ENCODE measurements around the gene HOXB7.

HOXB7 gene

DNA sequence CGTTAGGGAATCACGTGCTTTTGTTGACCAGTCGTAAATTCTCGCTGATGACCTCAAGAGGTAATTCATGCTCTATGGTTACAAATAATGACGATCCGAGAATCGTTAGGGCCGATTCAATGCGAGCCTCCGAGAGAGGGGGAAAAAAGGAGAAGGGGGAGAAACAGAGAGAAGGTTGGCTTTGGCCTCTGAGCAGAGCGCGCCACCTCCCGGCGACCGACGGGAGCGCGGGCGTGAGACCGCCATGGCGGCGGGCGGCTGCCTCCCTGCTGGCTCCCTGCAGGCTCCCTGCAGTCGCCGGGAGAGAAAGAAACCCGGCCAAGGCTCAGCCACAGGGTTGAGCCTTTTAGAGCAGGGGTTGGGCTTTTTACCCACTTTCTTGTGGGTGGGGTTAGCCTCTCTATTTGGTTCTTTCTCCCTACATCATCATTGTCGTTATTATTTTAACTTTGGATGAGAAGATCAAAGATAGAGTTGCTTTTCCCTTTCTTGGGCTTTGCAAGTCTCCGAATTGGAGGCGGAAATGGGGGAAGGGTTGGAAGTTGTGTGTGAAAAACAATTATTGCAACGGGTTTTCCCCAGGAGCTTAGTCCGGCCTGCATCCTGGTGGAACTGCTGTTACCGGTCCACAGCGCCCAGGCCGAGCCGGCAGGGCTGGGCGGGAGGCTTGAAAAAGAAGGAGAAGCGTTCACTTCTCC lies 16.8 kb downstream of the HOXB7 start:
- no peaks in the 10 kb centered on the region; the same call in 1 of the 2 replicates for H3K9me3 ChIP-seq (ENCODE audit: insufficient read depth, low read depth, low read length)
- no peak overlapping the region for H3K9ac ChIP-seq (ENCODE audit: low read depth, low read length)
- H3K4me3 ChIP-seq (ENCODE audit: low read length), result 0 out of 2 replicates have a peak overlapping the region, but pooled peaks have one; percentile 29
- no peak overlapping the region for H3K27ac ChIP-seq (ENCODE audit: low read length)
- peaks cover 4% of the 10 kb centered on the region; the same call in 1 of the 2 replicates for H3K4me1 ChIP-seq (ENCODE audit: insufficient read depth, low read length)
- H3K27me3 ChIP-seq (ENCODE audit: insufficient read depth, low read length), result peaks cover 100% of the 10 kb centered on the region
- H3K36me3 ChIP-seq (ENCODE audit: insufficient read depth, low read depth, low read length), result no peaks in the 10 kb centered on the region

DNA sequence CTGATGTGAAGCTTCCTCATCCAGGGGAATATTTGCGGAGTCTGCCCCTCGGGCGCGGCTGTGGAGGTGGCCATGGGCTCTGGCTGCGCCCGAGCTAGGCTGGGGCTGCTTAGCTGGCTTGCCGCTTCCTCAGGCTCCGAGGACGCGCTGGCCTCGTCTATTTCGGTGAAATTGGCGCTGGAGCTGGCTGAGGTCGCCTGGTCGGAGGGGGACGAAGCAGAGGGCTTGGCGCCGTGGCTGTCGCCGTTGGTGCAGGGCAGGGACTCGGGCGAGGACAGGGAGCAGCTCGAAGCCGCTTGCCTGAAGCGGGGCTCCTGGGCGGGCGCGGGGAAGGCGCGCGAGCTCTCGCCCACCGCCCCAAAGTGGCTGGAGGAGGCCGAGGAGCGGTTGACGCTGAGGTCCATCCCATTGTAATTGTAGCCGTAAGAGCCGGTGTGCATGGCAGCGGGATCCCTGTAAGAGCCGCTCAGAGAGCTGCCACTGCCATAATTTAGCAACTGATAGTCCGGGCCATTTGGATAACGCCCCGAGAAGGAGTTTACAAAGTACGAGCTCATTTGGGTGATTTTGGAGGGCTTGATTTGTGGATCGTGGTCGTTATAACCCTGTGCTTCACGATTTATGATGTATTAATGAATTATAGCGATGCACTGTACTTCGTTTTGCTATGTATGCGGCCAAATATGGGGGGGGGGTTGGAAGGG lies 17.5 kb downstream of the HOXB7 start, which contains the start of gene HOXB5:
Gene HOXB5, minus strand, starts transcription at position 654 of the 704 bp plus-strand sequence. Its CDS starts 97 bp downstream, at position 557.
- Histone ChIP-seq H3K27ac (ENCODE audit: low read length) (no peak within 1 kb of the TSS), H3K9me3 (ENCODE audit: insufficient read depth, low read depth, low read length) (no peaks in the 10 kb centered on the region; the same call in 1 of the 2 replicates), H3K27me3 (ENCODE audit: insufficient read depth, low read length) (peaks cover 100% of the 10 kb centered on the region), H3K9ac (ENCODE audit: low read depth, low read length) (no peak within 1 kb of the TSS), H3K4me3 (ENCODE audit: low read length) (0 out of 2 replicates have a peak within 1 kb of the TSS, but pooled peaks have one; percentile 29), H3K4me1 (ENCODE audit: insufficient read depth, low read length) (peaks cover 4% of the 10 kb centered on the region; the same call in 1 of the 2 replicates), H3K36me3 (ENCODE audit: insufficient read depth, low read depth, low read length) (no peaks in the 10 kb centered on the region)

DNA sequence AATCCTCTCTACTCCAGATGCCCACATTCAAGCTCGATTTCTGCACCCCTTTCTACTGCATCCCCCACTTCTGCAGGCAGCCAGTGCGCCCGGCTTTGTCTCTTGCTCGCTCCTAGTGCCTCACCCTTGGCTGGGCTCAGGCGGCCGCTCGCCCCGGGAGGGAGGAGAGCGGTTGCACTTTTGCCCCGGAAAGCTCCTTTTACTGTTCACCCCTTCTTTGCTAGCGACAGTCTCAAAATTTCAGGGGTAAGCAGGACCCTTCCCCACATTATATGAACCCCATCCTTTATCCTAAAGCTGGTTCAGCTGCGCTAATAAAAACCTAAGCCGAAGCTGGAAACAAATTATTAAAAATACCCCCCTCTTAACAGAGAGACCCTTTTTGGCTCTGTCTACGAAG lies 18.2 kb downstream of the HOXB7 start:
- H3K9me3 ChIP-seq (ENCODE audit: insufficient read depth, low read depth, low read length), result peaks cover under 1% of the 10 kb centered on the region; the same call in 1 of the 2 replicates
- H3K27me3 ChIP-seq (ENCODE audit: insufficient read depth, low read length), result peaks cover 100% of the 10 kb centered on the region
- peaks cover 4% of the 10 kb centered on the region; the same call in 1 of the 2 replicates for H3K4me1 ChIP-seq (ENCODE audit: insufficient read depth, low read length)
- H3K4me3 ChIP-seq (ENCODE audit: low read length), result no peak overlapping the region
- no peaks in the 10 kb centered on the region for H3K36me3 ChIP-seq (ENCODE audit: insufficient read depth, low read depth, low read length)
- no peak overlapping the region for H3K27ac ChIP-seq (ENCODE audit: low read length)
- no peak overlapping the region for H3K9ac ChIP-seq (ENCODE audit: low read depth, low read length)

DNA sequence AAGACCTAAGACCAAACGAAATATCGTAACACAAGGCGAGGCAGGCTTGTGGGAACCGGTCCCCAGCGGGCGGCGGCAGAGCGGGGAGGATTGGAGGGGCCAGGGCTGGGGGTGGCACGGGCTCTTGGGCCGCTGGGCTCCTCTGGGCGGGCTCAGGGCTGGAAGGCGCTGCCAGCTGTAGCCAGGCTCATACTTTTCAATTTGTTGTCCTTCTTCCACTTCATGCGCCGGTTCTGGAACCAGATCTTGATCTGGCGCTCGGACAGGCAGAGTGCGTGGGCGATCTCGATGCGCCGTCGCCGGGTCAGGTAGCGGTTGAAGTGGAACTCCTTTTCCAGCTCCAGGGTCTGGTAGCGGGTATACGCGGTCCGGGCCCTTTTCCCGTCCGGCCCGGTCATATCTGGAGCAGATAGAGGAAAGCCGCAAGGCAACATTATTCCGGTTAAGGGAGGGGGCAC lies 18.7 kb downstream of the HOXB7 start:
- H3K27ac ChIP-seq (ENCODE audit: low read length), result no peak overlapping the region
- peaks cover 100% of the 10 kb centered on the region for H3K27me3 ChIP-seq (ENCODE audit: insufficient read depth, low read length)
- no peak overlapping the region for H3K4me3 ChIP-seq (ENCODE audit: low read length)
- H3K36me3 ChIP-seq (ENCODE audit: insufficient read depth, low read depth, low read length), result no peaks in the 10 kb centered on the region
- H3K4me1 ChIP-seq (ENCODE audit: insufficient read depth, low read length), result peaks cover 4% of the 10 kb centered on the region; the same call in 1 of the 2 replicates
- peaks cover 3% of the 10 kb centered on the region; the same call in 1 of the 2 replicates for H3K9me3 ChIP-seq (ENCODE audit: insufficient read depth, low read depth, low read length)
- H3K9ac ChIP-seq (ENCODE audit: low read depth, low read length), result no peak overlapping the region

DNA sequence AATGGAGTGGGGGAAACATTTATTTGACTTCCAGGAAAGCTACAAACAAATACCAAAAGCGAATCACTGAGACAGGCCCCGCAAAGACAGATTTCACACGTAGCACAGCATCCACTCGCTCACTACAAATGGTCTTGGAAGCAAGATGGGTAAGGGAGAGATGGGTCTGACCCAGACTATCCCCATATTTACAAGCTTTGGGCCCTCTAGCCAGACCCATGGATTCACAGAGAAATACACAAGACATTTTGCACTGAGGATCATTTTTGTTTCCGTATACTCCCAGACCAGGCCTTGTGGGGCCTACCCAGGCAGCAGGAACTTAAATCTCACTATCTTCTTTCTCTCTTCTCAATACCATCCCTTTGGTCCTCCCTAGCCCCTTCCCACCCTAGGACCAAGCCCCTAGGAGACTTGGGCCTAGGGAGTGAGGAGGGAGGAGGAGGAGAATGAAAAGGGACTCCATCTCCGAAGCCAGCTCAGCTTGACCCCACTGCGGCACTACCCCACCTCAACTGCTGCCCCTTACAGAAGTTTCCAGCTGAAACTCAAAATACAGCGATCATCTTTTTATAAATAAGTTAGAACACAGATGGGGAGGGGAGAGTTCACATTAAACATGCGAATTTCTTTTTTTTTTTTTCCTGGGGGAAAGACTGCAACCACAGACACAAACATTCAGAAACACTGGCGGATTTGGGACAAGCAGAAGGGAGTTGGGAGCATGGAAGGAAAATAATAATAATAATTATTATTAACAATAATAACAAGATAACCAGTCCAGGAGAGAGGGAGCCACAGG lies 19.4 kb downstream of the HOXB7 start:
- Histone ChIP-seq H3K27me3 (ENCODE audit: insufficient read depth, low read length) (peaks cover 100% of the 10 kb centered on the region), H3K9ac (ENCODE audit: low read depth, low read length) (no peak overlapping the region), H3K4me1 (ENCODE audit: insufficient read depth, low read length) (peaks cover 4% of the 10 kb centered on the region; the same call in 1 of the 2 replicates), H3K9me3 (ENCODE audit: insufficient read depth, low read depth, low read length) (peaks cover 3% of the 10 kb centered on the region; the same call in 1 of the 2 replicates), H3K4me3 (ENCODE audit: low read length) (no peak overlapping the region), H3K36me3 (ENCODE audit: insufficient read depth, low read depth, low read length) (no peaks in the 10 kb centered on the region), H3K27ac (ENCODE audit: low read length) (no peak overlapping the region)

DNA sequence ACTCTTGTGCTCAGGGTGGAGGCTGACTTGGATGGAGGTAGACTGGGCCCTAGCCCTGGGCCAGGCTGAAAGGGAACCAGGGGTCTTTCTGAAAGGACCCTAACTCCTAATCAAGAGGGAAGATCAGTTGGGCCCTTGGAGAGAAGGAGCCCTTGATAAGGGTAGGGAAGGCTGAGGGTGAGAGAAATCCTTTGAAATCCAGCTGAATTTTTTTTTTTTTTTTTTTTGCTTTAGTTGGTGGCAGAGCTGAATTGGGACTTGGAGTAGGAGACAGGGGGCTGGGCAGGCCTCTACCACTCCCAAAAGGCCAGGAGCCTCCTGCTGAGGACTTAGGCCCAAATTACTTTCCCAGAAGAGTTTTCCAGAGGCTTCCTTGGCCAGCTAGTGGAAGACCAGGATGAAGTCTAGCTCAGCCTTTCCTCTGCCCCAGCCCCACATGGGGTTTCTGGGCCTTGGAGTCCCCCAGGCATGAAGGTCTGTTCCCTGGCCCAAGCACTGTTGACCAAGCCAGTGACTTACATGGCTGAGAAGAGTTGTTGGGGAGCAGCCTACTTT lies 20.1 kb downstream of the HOXB7 start:
- no peak overlapping the region for H3K9ac ChIP-seq (ENCODE audit: low read depth, low read length)
- H3K27ac ChIP-seq (ENCODE audit: low read length), result no peak overlapping the region
- no peaks in the 10 kb centered on the region for H3K36me3 ChIP-seq (ENCODE audit: insufficient read depth, low read depth, low read length)
- peaks cover 3% of the 10 kb centered on the region; the same call in 1 of the 2 replicates for H3K9me3 ChIP-seq (ENCODE audit: insufficient read depth, low read depth, low read length)
- no peak overlapping the region for H3K4me3 ChIP-seq (ENCODE audit: low read length)
- peaks cover 4% of the 10 kb centered on the region; the same call in 1 of the 2 replicates for H3K4me1 ChIP-seq (ENCODE audit: insufficient read depth, low read length)
- H3K27me3 ChIP-seq (ENCODE audit: insufficient read depth, low read length), result peaks cover 100% of the 10 kb centered on the region

DNA sequence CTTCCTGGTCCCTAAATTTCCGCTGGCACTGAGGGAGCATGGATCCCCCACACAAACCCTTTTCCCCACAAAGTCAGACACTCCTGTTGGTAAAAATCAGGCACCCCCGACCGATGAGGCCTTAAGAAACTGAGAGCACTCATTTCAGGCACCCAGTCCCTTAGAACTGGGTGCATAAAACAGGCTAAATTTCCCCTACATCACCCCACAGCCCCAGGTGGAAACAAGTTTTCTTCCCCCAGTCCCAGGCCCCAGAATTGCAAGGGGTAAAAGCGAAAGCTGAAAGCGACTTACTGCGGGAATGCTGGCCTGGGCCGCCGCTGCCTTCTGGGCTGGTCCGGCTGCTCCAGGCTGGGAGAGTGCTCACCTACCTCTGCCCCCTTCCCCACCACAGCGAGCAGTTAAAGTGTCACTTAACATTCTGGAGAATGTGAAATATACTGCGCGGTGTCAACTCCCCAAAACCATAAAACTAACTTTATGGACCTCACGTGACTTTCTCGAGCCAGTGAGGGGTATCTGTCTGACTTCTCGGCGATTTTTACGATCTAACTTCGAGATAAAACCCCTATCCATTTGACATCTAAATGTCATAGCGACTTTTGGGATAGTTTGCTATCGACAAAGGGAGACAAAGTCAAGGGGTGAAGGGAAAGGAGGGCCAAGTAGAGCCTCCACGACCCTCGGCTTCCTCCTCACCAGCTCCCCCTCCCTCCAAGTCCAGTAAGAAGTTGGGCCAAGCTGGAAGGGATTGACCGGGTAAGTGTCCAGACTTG lies 20.8 kb downstream of the HOXB7 start, which contains the start of gene HOXB3:
Gene HOXB3, minus strand, starts transcription at position 411 of the 776 bp plus-strand sequence. CDS start 37,767 bp downstream, outside the sequence.
- Histone ChIP-seq H3K9ac (ENCODE audit: low read depth, low read length) (no peak within 1 kb of the TSS), H3K36me3 (ENCODE audit: insufficient read depth, low read depth, low read length) (no peaks in the 10 kb centered on the region), H3K4me3 (ENCODE audit: low read length) (no peak within 1 kb of the TSS), H3K27me3 (ENCODE audit: insufficient read depth, low read length) (peaks cover 100% of the 10 kb centered on the region), H3K27ac (ENCODE audit: low read length) (no peak within 1 kb of the TSS), H3K9me3 (ENCODE audit: insufficient read depth, low read depth, low read length) (peaks cover 3% of the 10 kb centered on the region; the same call in 1 of the 2 replicates), H3K4me1 (ENCODE audit: insufficient read depth, low read length) (peaks cover 4% of the 10 kb centered on the region; the same call in 1 of the 2 replicates)

DNA sequence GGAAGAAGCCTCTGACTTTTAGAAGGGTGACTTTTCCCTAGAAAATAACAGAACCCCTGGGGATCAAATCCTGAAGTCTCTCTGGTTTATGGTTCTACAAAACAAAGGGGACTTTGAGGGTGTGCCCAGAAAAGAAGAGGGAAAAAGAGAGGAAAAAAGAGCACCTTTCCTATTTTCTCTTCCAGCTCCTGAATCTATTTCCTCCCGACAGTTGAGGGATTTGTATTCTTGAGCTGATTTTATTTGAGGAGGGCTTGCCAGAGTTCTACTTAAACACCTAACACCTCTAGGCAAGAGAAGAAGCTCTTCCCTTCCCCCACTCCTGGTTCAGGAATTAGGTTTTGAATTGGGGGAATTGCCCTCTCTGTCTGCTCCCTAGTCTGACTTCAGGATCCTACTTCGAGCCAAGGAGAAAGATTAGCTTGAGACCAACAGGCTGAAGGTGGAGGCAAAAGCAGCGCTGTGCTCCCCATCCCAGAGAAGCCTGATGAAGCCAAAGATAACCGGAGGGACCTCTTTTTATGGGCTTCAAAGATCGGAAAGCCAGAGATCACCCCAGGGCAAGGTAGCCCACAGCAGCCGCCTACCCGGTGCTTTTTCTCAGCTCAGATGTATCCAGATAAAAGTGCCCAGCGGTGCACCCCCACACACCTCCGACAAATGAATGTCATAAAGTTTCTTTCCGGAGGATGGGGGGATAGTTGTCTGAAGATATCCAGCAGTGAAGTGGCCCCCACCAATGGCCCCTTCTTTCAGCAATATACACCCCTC lies 21.6 kb downstream of the HOXB7 start:
- H3K27ac ChIP-seq (ENCODE audit: low read length), result no peak overlapping the region
- H3K36me3 ChIP-seq (ENCODE audit: insufficient read depth, low read depth, low read length), result no peaks in the 10 kb centered on the region
- peaks cover 3% of the 10 kb centered on the region; the same call in 1 of the 2 replicates for H3K9me3 ChIP-seq (ENCODE audit: insufficient read depth, low read depth, low read length)
- peaks cover 100% of the 10 kb centered on the region for H3K27me3 ChIP-seq (ENCODE audit: insufficient read depth, low read length)
- H3K9ac ChIP-seq (ENCODE audit: low read depth, low read length), result no peak overlapping the region
- H3K4me1 ChIP-seq (ENCODE audit: insufficient read depth, low read length), result peaks cover 3% of the 10 kb centered on the region; the same call in 1 of the 2 replicates
- no peak overlapping the region for H3K4me3 ChIP-seq (ENCODE audit: low read length)

DNA sequence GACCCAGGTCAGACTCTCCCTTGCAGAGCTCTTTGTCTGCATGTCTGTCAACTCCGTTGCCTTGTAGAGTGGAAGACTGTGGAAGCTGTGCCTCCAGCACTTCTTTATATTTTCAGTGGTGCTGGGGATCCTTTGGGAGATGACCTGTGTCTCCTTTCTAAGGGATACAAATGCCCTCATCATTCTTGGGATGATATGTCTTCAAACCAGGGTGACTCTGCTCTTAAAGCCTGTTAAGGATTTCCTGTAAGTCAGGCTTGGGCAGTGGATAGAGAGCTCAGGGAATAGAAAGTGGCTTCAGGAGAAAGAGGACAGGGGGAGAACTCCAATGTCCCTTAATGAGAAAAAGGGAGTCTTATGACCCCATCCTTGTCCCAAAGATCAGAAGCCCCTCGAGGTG lies 22.3 kb downstream of the HOXB7 start:
- H3K36me3 ChIP-seq (ENCODE audit: insufficient read depth, low read depth, low read length), result no peaks in the 10 kb centered on the region
- no peaks in the 10 kb centered on the region for H3K4me1 ChIP-seq (ENCODE audit: insufficient read depth, low read length)
- H3K9me3 ChIP-seq (ENCODE audit: insufficient read depth, low read depth, low read length), result peaks cover 3% of the 10 kb centered on the region; the same call in 1 of the 2 replicates
- no peak overlapping the region for H3K9ac ChIP-seq (ENCODE audit: low read depth, low read length)
- H3K27me3 ChIP-seq (ENCODE audit: insufficient read depth, low read length), result peaks cover 100% of the 10 kb centered on the region
- no peak overlapping the region for H3K27ac ChIP-seq (ENCODE audit: low read length)
- H3K4me3 ChIP-seq (ENCODE audit: low read length), result no peak overlapping the region

DNA sequence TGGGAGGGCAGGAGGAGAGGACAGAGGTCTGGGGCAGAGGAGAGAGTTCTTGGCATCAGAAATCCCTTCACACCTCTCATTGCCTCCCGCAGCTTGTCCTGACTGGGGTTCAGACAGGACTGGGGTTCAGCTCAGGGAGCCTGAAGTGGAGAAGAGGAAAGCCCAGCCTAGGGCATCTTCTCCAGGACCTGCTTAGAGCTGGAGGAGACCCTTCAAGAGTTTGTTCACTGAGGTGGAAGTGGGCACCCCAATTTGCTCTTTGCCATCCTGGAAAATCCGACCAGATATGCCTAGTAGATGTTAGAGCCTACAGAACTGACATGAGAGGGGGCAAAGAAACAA lies 22.8 kb downstream of the HOXB7 start:
- Histone ChIP-seq H3K27ac (ENCODE audit: low read length) (no peak overlapping the region), H3K9ac (ENCODE audit: low read depth, low read length) (no peak overlapping the region), H3K4me1 (ENCODE audit: insufficient read depth, low read length) (no peaks in the 10 kb centered on the region), H3K36me3 (ENCODE audit: insufficient read depth, low read depth, low read length) (no peaks in the 10 kb centered on the region), H3K27me3 (ENCODE audit: insufficient read depth, low read length) (peaks cover 100% of the 10 kb centered on the region), H3K9me3 (ENCODE audit: insufficient read depth, low read depth, low read length) (peaks cover 3% of the 10 kb centered on the region; the same call in 1 of the 2 replicates), H3K4me3 (ENCODE audit: low read length) (no peak overlapping the region)

All from iPS-20b (cell line).